ENCODE measurements around the gene ROBO3. TPM values are rescaled to one million over a fixed set of nuclear protein-coding genes. Genes with fewer than 3 reads are reported as not detected.
A peak's percentile ranks its signal among the peaks of the same experiment; 100 is the strongest.

The ROBO3 gene
- total RNA-seq, 1 experiment from 2014 or later = 21.3 TPM

GRCh38 chr11:124920356-124920755 lies 55.1 kb downstream of the ROBO3 start:
- H3K27me3 Mint-ChIP-seq (ENCODE audit: low read depth) = peaks cover 92% of the 10 kb centered on the region
- peak overlapping the region; percentile 61 for H3K4me3 Mint-ChIP-seq
- no peak for DNase-seq (ENCODE audit: low spot score)
- H3K36me3 Mint-ChIP-seq = no peaks in the 10 kb centered on the region; the same call in 1 of the 2 replicates
- ATAC-seq = no peak
- H3K9me3 Mint-ChIP-seq = peaks cover 4% of the 10 kb centered on the region; the same call in 1 of the 2 replicates
- no peak overlapping the region for H3K27ac Mint-ChIP-seq
- H3K4me1 Mint-ChIP-seq = no peaks in the 10 kb centered on the region
- ChIA-PET CTCF (interaction anchor here (0.6 to 2.3 kb wide), 12 partner anchors 15 to 509 kb away, joined by 3 to 12 read pairs (median 4); partner anchors contain the start of gene HEPACAM), POLR2A (interaction anchor here (0.6 to 2.4 kb wide), 2 partner anchors 44 to 336 kb away, joined by 7 to 10 read pairs; no protein-coding TSS in a partner anchor)
- no peak for TF ChIP-seq NR1H2 (CRISPR knock-in tag; IDR thresholded peaks at IDR 0.05)
- TF ChIP-seq NFE2L1 (CRISPR knock-in tag; IDR thresholded peaks at IDR 0.05) = no peak
- TF ChIP-seq ZNF423 (CRISPR knock-in tag; IDR thresholded peaks at IDR 0.05) = no peak
- no peak for TF ChIP-seq ZNF396 (CRISPR knock-in tag; IDR thresholded peaks at IDR 0.05; ENCODE audit: borderline replicate concordance)
- TF ChIP-seq CBFB (CRISPR knock-in tag; IDR thresholded peaks at IDR 0.05; ENCODE audit: low read depth) = no peak
- TF ChIP-seq CREM (CRISPR knock-in tag; IDR thresholded peaks at IDR 0.05) = no peak
- no peak for TF ChIP-seq JUN (CRISPR knock-in tag; IDR thresholded peaks at IDR 0.05)
- TF ChIP-seq ETV6 (CRISPR knock-in tag; IDR thresholded peaks at IDR 0.05) = no peak
- no peak for TF ChIP-seq ATF2 (CRISPR knock-in tag; IDR thresholded peaks at IDR 0.05; ENCODE audit: borderline replicate concordance, low read depth)
- TF ChIP-seq ZNF671 (CRISPR knock-in tag; IDR thresholded peaks at IDR 0.05) = no peak
- no peak for TF ChIP-seq ATF6 (CRISPR knock-in tag; IDR thresholded peaks at IDR 0.05)
- TF ChIP-seq ERG (CRISPR knock-in tag; IDR thresholded peaks at IDR 0.05) = no peak
- TF ChIP-seq ATF3 (CRISPR knock-in tag; conservative IDR thresholded peaks at IDR 0.05) = no peak
- no peak for TF ChIP-seq FOXK1 (CRISPR knock-in tag; IDR thresholded peaks at IDR 0.05)
- no peak for TF ChIP-seq ZNF416 (CRISPR knock-in tag; IDR thresholded peaks at IDR 0.05)

- H3K27ac Mint-ChIP-seq = no peak overlapping the region
- POLR2A ChIA-PET = interaction anchor here (0.6 to 2.4 kb wide), 2 partner anchors 45 to 335 kb away, joined by 7 to 10 read pairs; no protein-coding TSS in a partner anchor
- ATAC-seq (peak; percentile 76), DNase-seq (ENCODE audit: low spot score) (peak; percentile 78)
- peaks cover 92% of the 10 kb centered on the region for H3K27me3 Mint-ChIP-seq (ENCODE audit: low read depth)
- peak overlapping the region; percentile 61 for H3K4me3 Mint-ChIP-seq
- H3K4me1 Mint-ChIP-seq = no peaks in the 10 kb centered on the region
- H3K36me3 Mint-ChIP-seq = no peaks in the 10 kb centered on the region; the same call in 1 of the 2 replicates
- no peaks in the 10 kb centered on the region for H3K9me3 Mint-ChIP-seq
- CTCF ChIA-PET = interaction anchor here (0.6 to 2.3 kb wide), 11 partner anchors 14 to 508 kb away, joined by 3 to 12 read pairs (median 4); partner anchors contain the start of gene HEPACAM
- TF ChIP-seq IRF1 (CRISPR knock-in tag; IDR thresholded peaks at IDR 0.05) = peak; percentile 95
- peak; percentile 90; the same call in 1 of the 2 replicates for TF ChIP-seq ATF1 (CRISPR knock-in tag; IDR thresholded peaks at IDR 0.05)
- TF ChIP-seq ATF3 (CRISPR knock-in tag; conservative IDR thresholded peaks at IDR 0.05) = no peak
- TF ChIP-seq ZNF671 (CRISPR knock-in tag; IDR thresholded peaks at IDR 0.05) = no peak
- peak; percentile 97 for TF ChIP-seq TP53 (CRISPR knock-in tag; IDR thresholded peaks at IDR 0.05)
- 0 out of 2 replicates have a peak, but pooled peaks have one; percentile 23 for TF ChIP-seq PREB (CRISPR knock-in tag; IDR thresholded peaks at IDR 0.05; ENCODE audit: borderline replicate concordance)
- TF ChIP-seq FOXP1 (CRISPR knock-in tag; IDR thresholded peaks at IDR 0.05; ENCODE audit: borderline replicate concordance) = peak; percentile 100
- peak; percentile 95 for TF ChIP-seq ESRRA (CRISPR knock-in tag; IDR thresholded peaks at IDR 0.05; ENCODE audit: borderline replicate concordance)
- peak; percentile 77 for TF ChIP-seq ZNF281 (CRISPR knock-in tag; IDR thresholded peaks at IDR 0.05)
Measured at GRCh38 chr11:124920870-124921609, 55.8 kb downstream of the ROBO3 start.

Measured in WTC11 (cell line).